GM21367 (cell line): ENCODE results near the gene BATF.

Experiments
- ATAC-seq: cut with Tn5 transposase; IDR thresholded peaks from one replicate; pipeline ENCODE4 v1.9.1; 2021; ENCODE audit not compliant: unreplicated experiment

BATF gene

GRCh38 chr14:75531660-75532317 lies 9.5 kb downstream of the BATF start:
- no peak for ATAC-seq

- ATAC-seq = no peak
These were observed 11.7 kb downstream of the BATF start for GRCh38 chr14:75533791-75534555.

- ATAC-seq = no peak
These were observed 13.1 kb downstream of the BATF start for GRCh38 chr14:75535164-75535898.

DNA sequence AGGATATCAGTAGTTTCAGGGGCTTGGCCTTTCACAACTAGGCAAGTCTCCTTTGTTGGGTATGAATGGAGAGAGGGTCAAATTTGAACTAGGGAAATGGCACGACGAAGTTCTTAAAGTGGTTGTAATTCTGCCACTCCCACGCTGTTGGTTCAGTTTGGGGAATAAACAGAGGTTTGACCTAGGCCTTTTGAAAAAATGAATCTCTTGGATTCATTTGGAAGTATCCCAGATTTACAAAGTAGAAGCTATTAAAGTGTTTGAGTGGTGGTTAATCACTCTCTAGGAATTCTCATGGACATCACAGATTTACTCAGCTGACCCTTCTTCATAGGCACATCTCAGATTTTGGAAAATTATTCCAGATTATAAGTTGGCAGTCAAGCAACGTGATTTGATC lies 14.8 kb downstream of the BATF start:
- no peak for ATAC-seq

- ATAC-seq = peak; percentile 4
These were observed 16.9 kb downstream of the BATF start for GRCh38 chr14:75539162-75539560.

- ATAC-seq = peak; percentile 49
These were observed 17.6 kb downstream of the BATF start for GRCh38 chr14:75539561-75540478.

DNA sequence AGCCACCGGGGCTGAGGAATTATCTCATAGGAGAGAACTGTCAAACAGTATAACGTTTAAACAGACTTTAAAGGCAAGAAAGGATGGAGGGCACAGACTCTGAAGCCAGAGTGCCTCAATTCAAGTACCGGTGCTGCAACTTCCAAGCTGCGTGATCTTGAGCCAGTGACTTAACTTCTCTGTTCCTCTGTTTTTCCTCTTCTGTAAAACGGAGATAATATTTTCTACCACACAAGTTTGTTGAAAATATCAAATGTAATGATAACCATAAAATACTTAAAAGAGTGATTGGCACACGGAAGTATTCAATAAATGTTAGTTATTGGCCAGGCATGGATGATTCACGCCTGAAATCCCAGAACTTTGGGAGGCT lies 18.2 kb downstream of the BATF start:
- no peak for ATAC-seq

- peak; percentile 48 for ATAC-seq
These were observed 20.4 kb downstream of the BATF start for GRCh38 chr14:75542588-75543091.

DNA sequence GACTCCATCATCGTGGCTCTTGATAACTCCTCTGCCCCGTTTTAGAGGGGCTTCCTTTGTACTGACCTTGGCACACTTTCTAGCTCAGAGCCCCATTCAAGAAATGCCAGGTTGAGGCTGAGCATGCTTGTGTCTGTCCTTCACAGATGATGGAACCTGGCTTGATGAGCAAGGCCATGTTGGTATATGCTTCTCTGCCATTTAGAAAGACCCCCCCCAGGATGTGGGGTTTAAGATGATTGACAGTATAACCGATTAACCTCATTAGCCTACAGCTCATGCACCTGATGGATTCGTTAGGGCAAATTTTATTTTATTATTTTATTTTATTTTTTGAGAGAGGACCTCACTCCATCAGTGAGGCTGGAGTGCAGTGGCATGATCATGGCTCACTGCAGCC lies 21.0 kb downstream of the BATF start:
- no peak for ATAC-seq

GRCh38 chr14:75543786-75544185 lies 21.5 kb downstream of the BATF start:
- ATAC-seq = no peak

GRCh38 chr14:75545907-75546306 lies 23.6 kb downstream of the BATF start:
- no peak for ATAC-seq

GRCh38 chr14:75547552-75548250 lies 25.4 kb downstream of the BATF start:
- no peak for ATAC-seq

DNA sequence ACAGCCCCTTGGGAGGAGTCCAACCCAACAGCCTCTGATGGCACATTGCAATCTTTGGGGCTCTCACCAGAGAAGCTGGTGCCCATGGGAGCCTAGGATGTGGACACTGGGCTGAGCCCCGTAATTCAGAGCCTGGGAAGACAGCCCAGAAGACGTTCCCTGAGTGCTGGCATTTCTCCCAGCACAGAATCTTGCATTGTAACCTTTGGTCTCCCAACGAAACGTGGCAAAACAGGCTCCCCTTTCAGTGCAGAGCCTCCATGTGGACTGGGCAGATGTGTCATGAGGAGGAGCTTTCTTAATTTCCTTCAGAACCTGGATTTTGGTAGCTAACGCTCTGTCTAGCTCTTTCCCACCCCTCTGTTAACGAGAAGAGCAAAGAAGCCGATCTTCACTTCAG lies 26.3 kb downstream of the BATF start:
- ATAC-seq = no peak

DNA sequence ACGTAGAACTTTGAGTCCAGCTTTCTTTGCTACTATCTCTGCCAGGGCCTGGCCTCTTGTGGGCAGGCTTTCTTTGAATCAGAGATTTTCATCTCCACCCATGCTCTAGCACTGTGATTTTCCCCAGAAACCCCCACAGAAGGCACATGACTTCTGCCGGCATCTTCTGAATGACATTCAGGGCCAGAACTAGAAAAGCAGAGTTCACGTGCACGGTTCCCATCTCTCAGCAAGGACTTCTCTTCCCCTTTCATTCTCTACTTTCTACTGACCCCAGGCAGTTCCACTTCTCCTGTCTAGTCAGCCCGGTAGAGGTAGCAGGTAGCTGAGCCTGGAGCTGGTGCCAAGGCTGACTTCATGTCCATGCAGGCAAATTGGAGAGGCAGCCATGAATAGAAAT lies 26.9 kb downstream of the BATF start:
- peak; percentile 37 for ATAC-seq

GRCh38 chr14:75551021-75551420 lies 28.8 kb downstream of the BATF start:
- ATAC-seq = no peak

GRCh38 chr14:75553157-75553556 lies 30.9 kb downstream of the BATF start:
- no peak for ATAC-seq

DNA sequence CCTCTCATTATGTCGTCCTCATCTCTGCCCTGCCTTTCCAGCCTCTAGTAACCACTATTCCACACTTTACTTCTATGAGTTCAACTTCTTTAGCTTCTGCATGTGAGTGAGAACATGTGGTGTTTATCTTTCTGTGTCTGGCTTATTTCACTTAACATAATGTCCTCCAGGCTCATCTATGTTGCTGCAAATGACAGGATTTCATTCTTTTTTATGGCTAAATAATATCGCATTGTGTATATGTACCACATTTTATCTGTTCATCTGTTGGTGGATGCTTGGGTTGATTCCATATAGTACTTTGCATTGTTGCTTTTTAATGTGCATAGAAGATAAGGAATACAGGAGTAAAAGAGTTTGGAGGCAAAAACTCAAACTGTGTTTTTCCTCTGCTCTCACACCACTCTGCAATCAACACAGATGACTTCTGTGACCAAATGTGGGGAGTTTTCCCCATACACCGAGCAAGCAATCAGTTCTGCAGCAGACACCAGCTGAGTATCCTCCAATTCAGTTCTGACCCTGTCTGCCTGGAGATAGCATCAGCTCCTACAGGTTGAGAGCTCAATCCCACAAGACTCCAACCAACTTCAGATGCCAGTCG lies 31.6 kb downstream of the BATF start:
- no peak for ATAC-seq

GRCh38 chr14:75554482-75554881 lies 32.2 kb downstream of the BATF start:
- ATAC-seq = no peak

DNA sequence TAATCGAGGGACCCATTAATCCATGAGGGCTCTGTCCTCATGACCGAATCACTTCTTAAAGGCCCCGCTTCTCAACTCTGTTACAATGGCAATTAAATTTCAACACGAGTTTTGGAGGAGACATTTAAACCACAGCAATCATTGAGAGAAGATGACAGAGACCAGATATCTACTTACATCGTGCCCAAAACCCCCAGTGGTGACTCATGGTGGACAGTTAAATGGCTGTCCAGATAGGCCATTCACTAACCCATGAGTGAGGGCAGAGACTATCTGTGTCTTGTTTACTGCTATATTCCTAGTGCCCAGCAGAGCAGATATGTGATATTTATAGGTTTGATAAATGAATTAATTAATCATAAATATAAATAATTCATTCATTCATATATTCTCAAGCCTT lies 36.2 kb downstream of the BATF start:
- ATAC-seq = no peak

DNA sequence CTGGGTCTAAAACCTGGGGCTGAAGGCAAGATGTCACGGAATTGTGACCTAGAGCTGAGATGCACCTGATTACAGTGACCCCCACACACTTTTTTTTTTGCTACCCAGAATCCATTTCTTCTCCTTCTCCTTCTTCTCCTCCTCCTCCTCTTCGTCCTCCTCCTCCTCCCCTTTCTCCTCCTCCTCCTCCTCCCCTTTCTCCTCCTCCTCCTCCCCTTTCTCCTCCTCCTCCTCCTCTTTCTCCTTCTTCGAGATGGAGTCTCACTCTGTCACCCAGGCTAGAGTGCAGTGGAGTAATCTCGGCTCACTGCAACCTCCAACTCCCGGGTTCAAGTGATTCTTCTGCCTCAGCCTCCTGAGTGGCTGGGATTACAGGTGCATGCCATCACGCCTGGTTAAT lies 36.8 kb downstream of the BATF start:
- no peak for ATAC-seq
